Measurements from ENCODE around the gene BCAS3.

DNA sequence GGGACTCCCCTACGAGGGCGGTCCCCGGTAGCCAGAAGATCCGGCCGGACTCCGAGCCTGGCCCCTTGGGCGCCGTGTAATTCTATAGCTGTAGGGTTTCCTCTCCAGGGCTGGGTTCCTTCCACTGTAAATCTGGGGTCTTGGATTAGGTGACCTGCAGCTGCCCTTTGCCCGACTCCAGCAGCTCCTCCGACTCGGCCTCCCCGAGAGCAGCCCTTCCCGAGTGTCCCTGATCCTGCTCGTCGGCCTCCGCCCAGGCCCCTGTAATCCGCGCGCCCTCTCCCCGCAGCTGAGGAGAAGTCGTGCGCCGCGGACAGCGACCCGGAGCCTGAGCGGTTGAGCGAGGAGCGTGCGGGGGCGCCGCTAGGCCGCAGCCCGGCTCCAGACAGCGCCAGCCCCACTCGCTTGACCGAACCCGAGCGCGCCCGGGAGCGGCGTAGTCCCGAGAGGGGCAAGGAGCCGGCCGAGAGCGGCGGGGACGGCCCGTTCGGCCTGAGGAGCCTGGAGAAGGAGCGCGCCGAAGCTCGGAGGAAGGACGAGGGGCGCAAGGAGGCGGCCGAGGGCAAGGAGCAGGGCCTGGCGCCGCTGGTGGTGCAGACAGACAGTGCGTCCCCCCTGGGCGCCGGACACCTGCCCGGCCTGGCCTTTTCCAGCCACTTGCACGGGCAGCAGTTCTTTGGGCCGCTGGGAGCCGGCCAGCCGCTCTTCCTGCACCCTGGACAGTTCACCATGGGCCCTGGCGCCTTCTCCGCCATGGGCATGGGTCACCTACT lies 727.4 kb downstream of the BCAS3 start:
- TF ChIP-seq CTCF (conservative IDR thresholded peaks at IDR 0.05; ENCODE audit: low read depth, low read length) (no peak), EZH2 (IDR thresholded peaks at IDR 0.05; ENCODE audit: borderline replicate concordance, low read depth, low read length, poor library complexity, severe bottlenecking) (peak; percentile 82)

Measured in A673 (cell line).